Erythroblast (primary cell): ENCODE data around the gene TTC13.

Experiments used
- GATA1 ChIP-seq: IDR thresholded peaks from 2 replicates; pipeline ENCODE4 v1.6.1; 2011; ENCODE audit warnings: low read depth, mild to moderate bottlenecking, control low read depth, low read length, moderate library complexity
- POLR2A ChIP-seq: IDR thresholded peaks from 2 replicates; pipeline ENCODE4 v1.6.1; 2011; ENCODE audit warnings: mild to moderate bottlenecking, low read length

- TF ChIP-seq POLR2A, result no peak
- no peak for TF ChIP-seq GATA1
Measured at GRCh38 chr1:230870916-230871315, 107.7 kb downstream of the TTC13 start.
